ENCODE measurements around the gene SCGB3A2.

SCGB3A2 gene

GRCh38 chr5:147878066-147878759 is at the start of gene SCGB3A2:
TSS of gene SCGB3A2 (plus strand) at chr5:147878711. CDS start at chr5:147878804, 93 bp downstream.
- in situ Hi-C loops (cut with MboI; ENCODE audit: low sequenced_read_pairs): no loop called here

- in situ Hi-C loops (cut with MboI; ENCODE audit: low sequenced_read_pairs): no loop called here
Measured at GRCh38 chr5:147830035-147830434, 48.5 kb upstream of the SCGB3A2 start.

- in situ Hi-C loops (cut with MboI; ENCODE audit: low sequenced_read_pairs): no loop called here
Measured at GRCh38 chr5:147831465-147831864, 47.0 kb upstream of the SCGB3A2 start, which contains the start of gene SPINK1. TSS of gene SPINK1 (minus strand) at chr5:147831671. CDS start at chr5:147831577, 94 bp downstream.

GRCh38 chr5:147832541-147832940 is 46.0 kb upstream of the SCGB3A2 start:
- in situ Hi-C loops (cut with MboI; ENCODE audit: low sequenced_read_pairs): no loop called here

- in situ Hi-C loops (cut with MboI; ENCODE audit: low sequenced_read_pairs): no loop called here
Measured at GRCh38 chr5:147835386-147835798, 43.1 kb upstream of the SCGB3A2 start.

GRCh38 chr5:147836439-147836838 is 42.1 kb upstream of the SCGB3A2 start:
- in situ Hi-C loops (cut with MboI; ENCODE audit: low sequenced_read_pairs): no loop called here

GRCh38 chr5:147842869-147843268 is 35.6 kb upstream of the SCGB3A2 start:
- in situ Hi-C loops (cut with MboI; ENCODE audit: low sequenced_read_pairs): no loop called here

GRCh38 chr5:147844846-147845245 is 33.7 kb upstream of the SCGB3A2 start:
- in situ Hi-C loops (cut with MboI; ENCODE audit: low sequenced_read_pairs): no loop called here

- in situ Hi-C loops (cut with MboI; ENCODE audit: low sequenced_read_pairs): no loop called here
Measured at GRCh38 chr5:147845618-147846017, 32.9 kb upstream of the SCGB3A2 start.

- in situ Hi-C loops (cut with MboI; ENCODE audit: low sequenced_read_pairs): no loop called here
Measured at GRCh38 chr5:147849226-147849625, 29.3 kb upstream of the SCGB3A2 start.

GRCh38 chr5:147851578-147851977 is 26.9 kb upstream of the SCGB3A2 start:
- in situ Hi-C loops (cut with MboI; ENCODE audit: low sequenced_read_pairs): no loop called here

GRCh38 chr5:147852365-147852764 is 26.1 kb upstream of the SCGB3A2 start:
- in situ Hi-C loops (cut with MboI; ENCODE audit: low sequenced_read_pairs): no loop called here

- in situ Hi-C loops (cut with MboI; ENCODE audit: low sequenced_read_pairs): no loop called here
Measured at GRCh38 chr5:147853372-147853987, 25.0 kb upstream of the SCGB3A2 start.

- in situ Hi-C loops (cut with MboI; ENCODE audit: low sequenced_read_pairs): no loop called here
Measured at GRCh38 chr5:147854331-147854730, 24.2 kb upstream of the SCGB3A2 start.

- in situ Hi-C loops (cut with MboI; ENCODE audit: low sequenced_read_pairs): no loop called here
Measured at GRCh38 chr5:147854894-147855773, 23.4 kb upstream of the SCGB3A2 start.

GRCh38 chr5:147855774-147856069 is 22.8 kb upstream of the SCGB3A2 start:
- in situ Hi-C loops (cut with MboI; ENCODE audit: low sequenced_read_pairs): no loop called here

GRCh38 chr5:147856801-147857200 is 21.7 kb upstream of the SCGB3A2 start:
- in situ Hi-C loops (cut with MboI; ENCODE audit: low sequenced_read_pairs): no loop called here

- in situ Hi-C loops (cut with MboI; ENCODE audit: low sequenced_read_pairs): no loop called here
Measured at GRCh38 chr5:147857302-147858129, 21.0 kb upstream of the SCGB3A2 start.

- in situ Hi-C loops (cut with MboI; ENCODE audit: low sequenced_read_pairs): no loop called here
Measured at GRCh38 chr5:147858565-147858964, 19.9 kb upstream of the SCGB3A2 start.

GRCh38 chr5:147859962-147860640 is 18.4 kb upstream of the SCGB3A2 start:
- in situ Hi-C loops (cut with MboI; ENCODE audit: low sequenced_read_pairs): no loop called here

Data from HL-60/S4 (cell line).